Medulla oblongata (tissue), 1 donor: Measurements from ENCODE around the gene ATXN7L1.
"Not testable (repeated sequence)": the region's sequence is repeated elsewhere in the genome, so short reads cannot be mapped to it uniquely, and the experiment has no call there.

ENCODE experiments used
- DNase-seq: peaks from one replicate; pipeline ENCODE4 v3.0.0-alpha.2; 2015; ENCODE audit errors: extremely low spot score

ATXN7L1 gene

GRCh38 chr7:105892387-105892786, 16.0 kb upstream of the ATXN7L1 start:
- DNase-seq: no peak

GRCh38 chr7:105890290-105890997, 14.0 kb upstream of the ATXN7L1 start:
- DNase-seq: no peak

DNA sequence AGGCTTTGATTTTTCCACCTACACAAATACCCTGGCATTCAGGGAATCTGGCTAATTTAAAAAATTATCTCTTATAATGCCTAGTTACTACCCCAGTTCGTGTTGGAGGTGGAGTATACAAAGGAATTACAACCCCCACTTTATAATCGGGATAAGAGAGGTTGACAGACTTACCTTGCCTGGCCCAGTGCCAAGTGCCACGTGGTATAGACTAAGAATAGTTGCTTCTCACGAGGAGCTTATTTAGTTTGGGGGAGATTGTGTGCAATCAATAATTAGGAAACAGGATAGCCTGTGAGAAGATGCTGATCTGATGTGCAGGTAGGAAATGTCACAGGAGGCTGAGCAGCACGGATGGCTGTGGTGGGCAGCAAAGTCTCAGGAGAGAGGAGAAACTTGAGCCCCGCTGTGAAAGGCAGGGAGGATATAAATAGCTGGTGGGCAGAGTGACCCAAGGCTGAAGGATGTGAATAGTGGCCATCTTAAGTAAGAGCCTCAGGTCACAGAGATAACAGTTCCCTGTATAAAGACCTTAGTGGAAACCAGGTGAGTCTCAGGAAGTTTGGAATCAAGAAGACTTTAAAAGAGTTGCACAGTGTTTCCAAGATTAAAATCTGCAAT, 11.3 kb upstream of the ATXN7L1 start:
- no peak for DNase-seq

DNA sequence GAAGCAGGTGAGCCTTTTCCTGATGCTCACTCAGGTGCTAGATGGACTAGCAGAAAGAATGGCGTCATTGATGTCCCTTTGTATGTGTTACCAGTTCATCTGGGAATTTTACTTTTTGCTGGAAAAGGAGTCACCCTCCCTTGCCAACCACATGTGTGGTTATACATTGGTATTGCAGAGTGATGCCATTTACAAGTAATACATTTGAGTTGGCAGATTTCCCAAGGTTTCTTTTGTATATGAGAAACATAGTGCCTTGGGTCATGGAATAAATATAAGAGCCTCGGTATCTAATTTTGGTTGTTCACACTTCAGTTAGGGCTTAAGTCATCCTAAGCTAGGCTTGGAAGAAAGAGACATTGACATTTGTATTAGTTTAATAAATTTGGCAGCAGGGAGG, 10.4 kb upstream of the ATXN7L1 start:
- DNase-seq: no peak

GRCh38 chr7:105885387-105886111, 9.2 kb upstream of the ATXN7L1 start:
- peak; percentile 58 for DNase-seq

- not testable (repeated sequence) for DNase-seq
Measured at GRCh38 chr7:105883179-105883578, 6.8 kb upstream of the ATXN7L1 start.

DNA sequence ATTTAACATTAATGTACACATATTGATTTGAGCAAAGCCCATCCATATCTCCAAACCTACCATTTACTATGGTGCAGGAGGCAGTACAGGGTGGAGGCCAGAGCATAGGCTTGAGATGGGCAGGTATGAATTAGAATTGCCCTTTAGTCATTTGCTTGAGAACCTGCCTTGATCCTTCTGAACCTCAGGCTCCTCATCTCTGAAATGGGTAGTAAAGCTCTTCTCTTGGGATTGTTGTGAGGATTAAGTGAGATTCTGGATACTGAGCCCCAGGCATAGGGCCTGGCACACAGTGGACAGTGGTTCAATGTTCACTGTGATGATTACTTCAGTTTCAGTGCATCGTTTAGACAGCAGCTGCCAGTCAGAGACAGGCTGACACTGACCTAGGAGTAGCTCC, 5.0 kb upstream of the ATXN7L1 start:
- no peak for DNase-seq

- no peak for DNase-seq
Measured at GRCh38 chr7:105880571-105881330, 4.4 kb upstream of the ATXN7L1 start.

DNA sequence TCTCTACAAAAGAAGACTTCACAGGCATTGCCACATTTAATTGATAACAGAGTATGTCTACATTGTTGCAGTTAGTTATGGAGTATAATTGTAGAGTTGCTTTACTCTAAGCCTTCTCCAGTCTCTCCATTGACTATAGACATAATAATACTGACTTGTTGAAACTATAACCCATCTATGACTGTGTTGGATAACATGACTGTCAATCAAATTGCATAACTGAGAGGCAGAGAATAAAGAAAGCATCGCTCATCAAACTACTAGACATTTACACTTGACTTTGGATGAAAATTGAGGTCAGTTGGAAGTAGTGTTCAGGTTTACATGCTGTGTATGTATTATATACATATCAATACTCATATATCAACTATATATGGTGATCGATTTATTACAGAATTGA, 3.4 kb upstream of the ATXN7L1 start:
- DNase-seq: no peak

DNA sequence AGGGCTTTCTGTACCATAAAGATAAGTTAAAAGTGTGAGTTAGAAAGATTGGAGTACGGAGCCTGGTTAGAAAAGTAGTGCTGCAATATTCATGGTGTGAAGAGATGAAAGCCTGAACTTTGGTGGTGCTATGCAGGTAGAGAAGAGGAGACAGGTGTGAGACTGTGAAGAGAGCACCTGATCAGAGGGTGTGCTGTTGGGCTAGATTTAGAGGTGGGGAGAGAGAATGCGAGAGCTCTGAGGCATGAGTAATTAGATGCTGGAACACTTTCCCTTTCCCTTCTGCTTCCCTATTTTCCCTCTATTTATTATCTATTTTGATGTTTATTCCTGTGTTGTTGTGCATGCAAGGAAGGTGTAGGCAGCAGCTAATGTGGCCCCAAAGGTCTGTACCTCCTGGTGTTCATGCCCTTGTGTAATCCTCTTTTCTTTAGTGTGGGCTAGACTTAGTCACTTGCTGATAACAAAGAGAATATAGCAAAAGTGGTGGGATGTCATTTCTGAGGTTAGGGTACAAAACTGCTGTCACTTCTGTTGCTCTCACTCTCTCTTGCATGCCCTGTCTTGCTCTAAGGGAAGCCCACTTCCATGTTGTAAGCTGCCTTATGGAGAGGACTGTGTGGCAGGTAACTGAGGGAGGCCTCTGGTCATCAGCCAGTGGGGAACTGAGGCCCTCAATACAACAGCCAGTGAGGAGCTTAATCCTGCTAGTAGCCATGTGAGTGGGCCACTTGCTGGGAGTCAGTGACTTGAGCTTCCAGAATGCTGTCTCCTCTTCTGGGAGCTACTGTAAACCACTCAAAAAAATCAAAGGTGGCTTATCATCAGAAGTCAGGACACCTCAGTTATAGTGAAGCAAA, 2.6 kb upstream of the ATXN7L1 start:
- DNase-seq: no peak

DNA sequence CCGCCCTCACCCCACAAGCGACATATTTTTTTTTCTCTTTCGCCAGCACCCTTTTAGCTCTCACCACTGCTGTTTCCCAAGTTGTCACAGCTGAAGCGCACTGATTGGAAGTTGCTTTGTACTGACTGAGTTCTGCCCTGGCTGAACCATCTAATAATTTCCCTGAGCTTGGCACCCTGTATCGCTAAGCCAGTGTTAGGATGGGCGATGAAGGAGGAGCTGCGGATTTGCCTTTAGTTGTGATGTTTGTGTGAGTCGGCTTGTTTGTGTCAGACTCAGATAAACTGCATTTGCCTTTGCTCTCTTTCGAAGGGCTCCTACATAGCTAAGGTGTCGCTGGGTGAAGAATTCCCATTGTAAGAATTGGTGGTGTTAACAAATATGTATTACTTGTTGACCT, 1.3 kb upstream of the ATXN7L1 start:
- peak; percentile 20 for DNase-seq

GRCh38 chr7:105876964-105877601, 684 bp upstream of the ATXN7L1 start:
- DNase-seq: peak; percentile 39

DNA sequence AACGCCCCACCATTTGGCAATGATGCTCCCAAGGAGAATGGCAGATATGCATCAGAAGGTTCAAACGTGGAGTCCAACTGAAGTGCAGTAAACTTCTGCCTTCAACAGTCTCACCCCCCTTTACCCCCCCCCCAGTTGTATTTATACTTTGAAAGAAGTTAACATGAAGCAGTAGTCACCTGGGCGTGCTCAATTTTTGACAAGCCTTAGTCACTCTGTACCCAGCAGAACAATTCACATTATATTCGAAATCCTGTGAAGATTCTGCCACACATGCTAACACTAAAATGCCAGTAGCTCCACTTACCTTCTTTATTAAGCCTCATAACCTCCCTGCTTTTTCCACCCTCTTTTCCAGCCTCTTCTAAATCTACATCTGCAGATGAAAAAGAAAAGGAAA, 894 bp downstream of the ATXN7L1 start:
- peak; percentile 21 for DNase-seq

DNA sequence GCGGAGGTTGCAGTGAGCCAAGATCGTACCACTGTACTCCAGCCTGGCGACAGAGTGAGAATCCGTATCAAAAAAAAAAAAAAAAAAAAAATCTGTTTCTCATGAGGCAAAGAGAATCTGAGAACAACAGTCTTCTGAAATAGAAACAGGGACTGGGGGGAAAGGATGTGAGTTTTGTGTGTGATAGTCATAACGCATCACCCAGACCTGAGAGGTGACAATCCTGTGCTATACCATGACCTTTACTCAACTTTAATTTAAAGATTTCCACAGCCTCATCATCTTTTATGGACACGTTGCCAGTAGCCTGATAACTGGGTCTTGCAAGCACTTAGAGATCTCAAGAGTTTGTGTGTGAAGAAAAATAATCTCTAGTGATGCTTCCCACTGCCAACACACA, 2.3 kb downstream of the ATXN7L1 start:
- no peak for DNase-seq

GRCh38 chr7:105872491-105872890, 3.9 kb downstream of the ATXN7L1 start:
- DNase-seq: no peak

- DNase-seq: no peak
Measured at GRCh38 chr7:105871142-105871541, 5.3 kb downstream of the ATXN7L1 start.

DNA sequence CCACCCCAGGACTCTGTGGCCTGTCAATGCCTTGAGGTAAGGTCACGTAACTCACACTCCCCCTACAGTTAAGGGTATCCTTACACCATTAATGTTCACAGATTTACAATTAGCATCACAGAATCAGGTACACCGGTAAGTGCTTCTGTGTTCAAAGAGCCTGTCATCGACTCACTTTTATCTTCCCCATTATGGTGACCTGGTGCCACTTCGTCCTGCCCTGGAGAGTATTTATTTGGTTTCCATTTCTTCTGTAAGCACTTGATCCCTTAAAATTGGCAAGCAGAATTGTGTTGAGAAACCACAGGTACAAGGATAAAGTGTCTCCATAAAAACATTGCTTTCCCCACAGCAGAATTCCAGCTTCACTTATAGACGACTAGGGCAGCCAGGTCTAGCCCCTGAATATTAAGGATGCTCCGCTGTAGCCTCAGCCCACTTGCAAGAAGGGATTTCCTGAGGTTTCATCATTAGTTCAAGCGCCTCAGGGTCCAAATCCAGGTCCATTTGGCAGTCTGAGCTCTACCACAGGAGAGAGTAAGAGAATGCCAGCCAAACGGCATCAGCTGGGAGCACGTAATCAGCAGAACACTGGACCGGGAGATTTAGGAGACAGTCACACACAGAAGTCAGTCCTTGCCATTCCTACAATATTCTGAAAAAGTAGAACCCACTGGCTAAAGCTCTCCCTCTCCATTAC, 10.1 kb downstream of the ATXN7L1 start:
- DNase-seq: no peak

GRCh38 chr7:105863876-105864275, 12.5 kb downstream of the ATXN7L1 start:
- no peak for DNase-seq

DNA sequence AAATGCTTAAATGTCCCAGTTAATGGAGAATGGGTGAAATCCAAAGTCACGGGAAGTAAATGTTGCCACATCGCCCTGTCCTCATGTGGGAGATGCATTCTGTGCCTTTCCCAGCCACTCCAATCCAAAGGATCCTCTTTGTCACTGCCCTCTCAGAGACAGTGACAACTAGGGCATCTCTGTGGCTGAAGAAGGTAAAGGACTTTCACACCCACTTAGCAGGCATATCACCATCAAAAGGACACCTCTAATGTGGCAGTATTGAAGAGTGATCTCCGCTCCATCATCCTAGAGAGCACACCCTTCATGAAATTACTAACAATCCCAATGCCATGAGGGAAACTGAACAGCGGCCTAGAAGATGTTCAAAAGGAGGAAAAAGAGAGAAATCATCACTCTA, 13.6 kb downstream of the ATXN7L1 start:
- DNase-seq: no peak

GRCh38 chr7:105862276-105862675, 14.1 kb downstream of the ATXN7L1 start:
- no peak for DNase-seq
